HG03571 (cell line): ENCODE results near the gene HNRNPU.

Experiments
- ATAC-seq: cut with Tn5 transposase; IDR thresholded peaks from one replicate; pipeline ENCODE4 v1.9.1; 2021; ENCODE audit not compliant: unreplicated experiment

Gene HNRNPU

DNA sequence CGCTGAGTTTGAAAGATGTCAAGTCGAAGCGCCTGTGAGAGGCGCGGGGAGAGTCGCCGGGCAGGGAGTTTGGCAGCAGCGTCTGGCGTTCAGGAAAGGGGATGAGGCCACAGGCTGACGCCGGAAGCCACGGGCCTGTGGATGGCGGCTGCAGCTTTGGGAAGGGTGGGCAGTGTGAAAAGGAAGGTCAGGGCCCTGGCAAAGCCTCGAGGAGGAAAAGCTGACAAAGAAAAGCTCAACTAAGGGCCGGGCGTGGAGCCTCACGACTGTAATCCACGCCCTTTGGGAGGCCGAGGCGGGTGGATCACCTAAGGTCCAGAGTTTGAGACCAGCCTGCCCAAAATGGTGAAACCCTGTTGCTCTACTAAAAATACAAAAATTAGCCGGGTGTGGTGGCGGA, 54.1 kb downstream of the HNRNPU start:
- ATAC-seq, result no peak

GRCh38 chr1:244807138-244807537, 57.2 kb downstream of the HNRNPU start:
- no peak for ATAC-seq

DNA sequence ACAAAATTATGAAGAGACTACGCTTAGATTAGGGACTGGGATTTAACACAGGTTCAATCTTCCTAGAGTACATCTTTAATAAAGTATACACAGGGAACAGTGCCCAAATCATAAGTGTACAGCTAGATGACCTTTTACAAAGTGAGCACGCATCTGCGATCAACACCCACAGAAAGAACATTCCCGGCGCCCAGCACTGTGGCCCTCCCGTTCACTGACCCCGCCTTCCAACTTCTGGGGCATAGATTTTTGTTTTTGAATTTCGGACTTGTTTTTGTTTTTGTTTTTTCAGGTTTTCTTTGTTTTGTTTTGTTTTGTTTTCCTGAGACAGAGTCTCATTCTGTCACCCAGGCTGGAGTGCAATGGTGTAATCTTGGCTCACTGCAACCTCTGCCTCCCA, 59.5 kb downstream of the HNRNPU start:
- no peak for ATAC-seq

- ATAC-seq, result no peak
These were observed 61.6 kb downstream of the HNRNPU start for GRCh38 chr1:244802556-244803239.

DNA sequence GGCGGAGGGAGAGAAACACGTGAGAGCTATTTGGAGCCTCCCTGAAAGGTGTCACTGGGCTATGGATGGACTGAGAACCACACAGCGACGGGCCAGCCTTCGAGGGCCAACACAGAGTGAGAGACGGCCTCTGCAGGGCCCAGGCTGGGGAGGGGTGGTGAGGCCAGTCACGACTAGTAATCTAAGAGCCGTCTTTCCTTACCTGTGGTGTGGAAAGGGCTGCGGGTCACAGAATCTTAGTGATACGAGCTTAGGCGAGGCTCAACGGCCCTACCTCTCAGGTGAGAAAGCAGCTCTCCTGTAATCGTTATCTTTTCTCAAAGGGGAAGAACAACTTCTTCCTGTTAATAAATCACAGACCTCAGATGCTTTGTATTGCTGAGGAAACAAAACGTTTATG, 62.3 kb downstream of the HNRNPU start:
- ATAC-seq, result no peak

- peak; percentile 67 for ATAC-seq
These were observed 63.1 kb downstream of the HNRNPU start for GRCh38 chr1:244801246-244801645.

DNA sequence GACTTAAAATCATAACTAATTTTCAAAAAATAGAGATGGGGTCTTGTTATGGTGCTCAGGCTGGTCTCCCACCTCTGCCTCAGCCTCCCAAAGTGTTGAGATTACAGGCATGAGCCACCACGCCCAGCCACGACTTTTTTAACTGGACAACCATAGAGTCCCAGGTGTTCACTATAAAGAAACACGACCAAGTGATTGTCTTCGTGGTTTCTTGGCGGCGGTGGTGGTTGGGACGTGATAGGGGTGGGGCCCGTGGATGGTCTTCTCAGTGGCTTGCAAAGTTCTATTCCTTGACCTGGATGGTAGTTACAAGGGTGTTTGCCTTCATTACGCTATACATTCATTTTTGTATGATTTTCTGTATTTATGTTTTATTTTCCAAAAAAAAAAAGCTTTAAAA, 63.5 kb downstream of the HNRNPU start:
- ATAC-seq, result no peak
